IMR-90 (cell line): Measurements from ENCODE around the gene EYS. TPM values are rescaled to one million over a fixed set of nuclear protein-coding genes. Genes with fewer than 3 reads are reported as not detected.
A peak's percentile ranks its signal among the peaks of the same experiment; 100 is the strongest.
"Not testable (repeated sequence)": the region's sequence is repeated elsewhere in the genome, so short reads cannot be mapped to it uniquely, and the experiment has no call there.

ENCODE experiments used
- ATAC-seq: fragments of 200-7000 bp; cut with Tn5 transposase; 2 replicates; pipeline ENCODE4 v1.9.1; 2020; ENCODE audit warnings: low read depth, mild to moderate bottlenecking, moderate library complexity
- BruUV-seq: library from RNA; stranded (reverse); fragments of 400-500 nt; replicated peaks from 2 replicates; lab custom pipeline; 2021; lab: Mats Ljungman, UMichigan
- CTCF ChIA-PET: fragments of 300-600 bp; formaldehyde crosslinking; extraction: SDS; loops from one replicate; lab custom pipeline; 2021; ENCODE audit warnings: antibody characterized with exemption; lab: Yijun Ruan, JAX
- POLR2A ChIA-PET: fragments of 300-600 bp; sonication (Branson Sonifier 250); formaldehyde crosslinking; loops from one replicate; lab custom pipeline; 2022; ENCODE audit warnings: antibody characterized with exemption; ENCODE audit not compliant: unreplicated experiment; lab: Charles Lee
- DNase-seq: peaks from one replicate; pipeline ENCODE4 v3.0.0; 2013
- H2AFZ ChIP-seq: replicated peaks from 2 replicates; pipeline ENCODE3; 2013; ENCODE audit warnings: low read length, mild to moderate bottlenecking; ENCODE audit not compliant: poor library complexity
- H2AK5ac ChIP-seq: 2 replicates; pipeline ENCODE4 v1.6.1; 2013; ENCODE audit warnings: low read depth, low read length, inconsistent platforms
- H2AK9ac ChIP-seq: replicated peaks from 2 replicates; pipeline ENCODE3; 2013; ENCODE audit warnings: mild to moderate bottlenecking, low read depth, low read length, moderate library complexity; ENCODE audit not compliant: poor library complexity
- H2BK120ac ChIP-seq: 2 replicates; pipeline ENCODE4 v1.6.1; 2013; ENCODE audit warnings: low read depth, low read length, inconsistent platforms
- H2BK15ac ChIP-seq: 3 replicates; pipeline ENCODE4 v1.6.1; 2013; ENCODE audit warnings: low read depth, low read length, inconsistent platforms
- H2BK20ac ChIP-seq: 2 replicates; pipeline ENCODE4 v1.6.1; 2013; ENCODE audit warnings: low read depth, mild to moderate bottlenecking, inconsistent platforms, low read length, moderate library complexity
- H2BK5ac ChIP-seq: 2 replicates; pipeline ENCODE4 v1.6.1; 2013; ENCODE audit warnings: mild to moderate bottlenecking, low read depth, low read length, inconsistent platforms; ENCODE audit not compliant: poor library complexity, severe bottlenecking
- H3K14ac ChIP-seq: replicated peaks from 2 replicates; pipeline ENCODE4 v1.6.1; 2013; ENCODE audit warnings: low read depth, low read length, inconsistent platforms
- H3K18ac ChIP-seq: 2 replicates; pipeline ENCODE4 v1.6.1; 2013; ENCODE audit warnings: low read depth, low read length, control low read depth
- H3K23ac ChIP-seq: 2 replicates; pipeline ENCODE4 v1.6.1; 2013; ENCODE audit warnings: low read depth, low read length, inconsistent platforms
- H3K27ac ChIP-seq: 2 replicates; pipeline ENCODE4 v1.5.1; 2013; ENCODE audit warnings: mild to moderate bottlenecking, control low read depth, low read length; ENCODE audit not compliant: insufficient read depth
- H3K27me3 ChIP-seq: 2 replicates; pipeline ENCODE4 v1.6.1; 2013; ENCODE audit warnings: low read length; ENCODE audit not compliant: control insufficient read depth, insufficient read depth
- H3K36me3 ChIP-seq: 2 replicates; pipeline ENCODE4 v1.6.1; 2013; ENCODE audit warnings: low read length, mixed read lengths; ENCODE audit not compliant: control insufficient read depth, insufficient read depth
- H3K4ac ChIP-seq: 2 replicates; pipeline ENCODE4 v1.6.1; 2013; ENCODE audit warnings: low read depth, low read length, inconsistent platforms
- H3K4me1 ChIP-seq: 2 replicates; pipeline ENCODE4 v1.6.1; 2013; ENCODE audit warnings: low read length, mixed read lengths; ENCODE audit not compliant: control insufficient read depth, insufficient read depth
- H3K4me2 ChIP-seq: 2 replicates; pipeline ENCODE4 v1.6.1; 2013; ENCODE audit warnings: low read depth, mild to moderate bottlenecking, control low read depth, low read length, moderate library complexity
- H3K4me3 ChIP-seq: 2 replicates; pipeline ENCODE4 v1.5.1; 2013; ENCODE audit warnings: low read depth, mild to moderate bottlenecking, control low read depth, low read length, moderate library complexity; ENCODE audit not compliant: insufficient read depth
- H3K56ac ChIP-seq: 2 replicates; pipeline ENCODE4 v1.6.1; 2013; ENCODE audit warnings: low read length, inconsistent platforms; ENCODE audit not compliant: insufficient read depth; ENCODE audit errors: extremely low read depth
- H3K79me1 ChIP-seq, 2 experiments: 2 replicates each; pipeline ENCODE4 v1.6.1; 2013; ENCODE audit warnings: low read length in 2 of 2, inconsistent platforms in 1 of 2, low read depth in 1 of 2
- H3K9ac ChIP-seq: 2 replicates; pipeline ENCODE4 v1.6.1; 2013; ENCODE audit warnings: low read depth, low read length, control low read depth
- H3K9me1 ChIP-seq: 2 replicates; pipeline ENCODE4 v1.6.1; 2013; ENCODE audit warnings: low read length, inconsistent platforms; ENCODE audit not compliant: insufficient read depth
- H3K9me3 ChIP-seq: 2 replicates; pipeline ENCODE4 v1.6.1; 2013; ENCODE audit warnings: low read length; ENCODE audit not compliant: control insufficient read depth, insufficient read depth
- H4K20me1 ChIP-seq: 2 replicates; pipeline ENCODE4 v1.6.1; 2013; ENCODE audit warnings: low read length, inconsistent platforms; ENCODE audit not compliant: insufficient read depth
- H4K5ac ChIP-seq: 2 replicates; pipeline ENCODE4 v1.6.1; 2013; ENCODE audit warnings: mild to moderate bottlenecking, low read depth, low read length, control low read depth
- H4K8ac ChIP-seq, 2 experiments: 2 replicates each; pipeline ENCODE4 v1.6.1; 2013; ENCODE audit warnings: low read depth in 2 of 2, low read length in 2 of 2, control low read depth in 1 of 2, inconsistent platforms in 1 of 2
- H4K91ac ChIP-seq: 2 replicates; pipeline ENCODE4 v1.6.1; 2013; ENCODE audit warnings: low read depth, low read length, inconsistent platforms; ENCODE audit not compliant: insufficient read depth
- SMC3 ChIP-seq: fragments of 150-350 bp; IDR thresholded peaks from 2 replicates; pipeline ENCODE4 v1.6.1; 2016; ENCODE audit warnings: low read depth, mild to moderate bottlenecking, antibody characterized with exemption, low read length, moderate library complexity
- whole genome bisulfite sequencing, 2 experiments: methylation state at CpG; one replicate each; pipeline versions ENCODE4 v1.1.5 to v1.1.7; 2013; ENCODE audit warnings: missing lambda C conversion rate in 2 of 2; ENCODE audit not compliant: insufficient read length in 1 of 2; ENCODE audit errors: extremely low coverage in 2 of 2; 5-methylcytosine and 5-hydroxymethylcytosine counted together
- dilution Hi-C: fragments of 300-500 bp; cut with HindIII; formaldehyde crosslinking; loops from one replicate; pipeline ENCODE4 v1.14.3; 2018; ENCODE audit warnings: low sequenced_read_pairs; ENCODE audit not compliant: unreplicated experiment
- in situ Hi-C: fragments of 300-500 bp; cut with MboI; formaldehyde crosslinking; loops from 3 replicates; pipeline ENCODE4 v1.14.3; 2019; ENCODE audit warnings: low sequenced_read_pairs, inconsistent platforms, mixed read lengths
- intact Hi-C: fragments of 100-400 bp; cut with micrococcal nuclease; formaldehyde crosslinking; loops from 2 replicates; pipeline ENCODE4 v1.10.0; 2022
- polyA plus RNA-seq, 3 experiments: library from polyadenylated mRNA; depleted of rRNA; stranded (reverse); fragments of >200 nt; gene quantifications; 2 replicates each; pipeline ENCODE4 v1.2.3, GENCODE V29; 2012; ENCODE audit warnings: low replicate concordance in 1 of 3
- total RNA-seq: library from RNA; depleted of rRNA; stranded (reverse); fragments of >200 nt; gene quantifications from 2 replicates; pipeline ENCODE4 v1.2.3, GENCODE V29; 2012
- TF ChIP-seq, protein P1 (sequence below): conservative IDR thresholded peaks from 2 replicates; pipeline ENCODE4 v1.5.1; 2012; ENCODE audit warnings: mild to moderate bottlenecking, low read depth, low read length, improper control_type of control experiment

Gene EYS
- total and polyA plus RNA-seq, 2 of the 4 experiments (the other 2 are of a cell fraction): under 0.01 TPM; not detected in 1

DNA sequence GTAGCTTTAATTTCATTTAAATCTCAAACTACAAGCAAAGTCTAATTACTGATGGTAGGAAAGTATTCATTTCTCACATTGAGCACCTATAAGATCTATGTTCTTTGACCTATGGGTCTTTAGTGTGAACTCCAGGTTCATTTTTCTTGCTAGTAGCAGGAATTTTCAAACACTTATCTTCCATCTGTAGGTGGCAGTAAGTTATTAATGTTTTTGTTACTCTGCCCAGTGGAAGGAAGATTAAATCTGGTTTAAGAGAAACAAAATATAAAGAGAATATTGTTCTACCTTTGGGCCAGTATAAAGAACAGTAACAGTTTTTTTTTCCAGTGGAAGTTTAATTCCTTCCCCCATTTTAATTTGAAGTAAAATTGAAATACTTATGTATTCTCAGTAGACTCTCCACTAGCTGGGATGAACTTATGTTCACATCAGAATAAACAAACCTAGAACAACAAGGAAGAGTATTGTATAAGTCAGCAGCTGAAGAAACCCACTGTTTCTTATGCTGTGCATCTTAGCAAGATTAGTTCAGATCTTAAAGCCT lies 1743.2 kb downstream of the EYS start:
- BruUV-seq: no TSS peak
- no peak overlapping the region for H2AK9ac ChIP-seq
- H3K9ac ChIP-seq: no peak overlapping the region
- DNase-seq: no peak
- in situ Hi-C loops: no loop called here
- H3K9me1 ChIP-seq: no peaks in the 10 kb centered on the region
- intact Hi-C loops: no loop called here
- no peak overlapping the region for H4K8ac ChIP-seq
- H2BK20ac ChIP-seq: no peak overlapping the region
- H4K20me1 ChIP-seq: no peaks in the 10 kb centered on the region
- no peak overlapping the region for H4K91ac ChIP-seq
- no peaks in the 10 kb centered on the region for H3K36me3 ChIP-seq
- H3K79me1 ChIP-seq: no peaks in the 10 kb centered on the region
- no peak overlapping the region for H3K18ac ChIP-seq
- H3K27me3 ChIP-seq: no peaks in the 10 kb centered on the region
- H3K4me3 ChIP-seq: no peak overlapping the region
- no peak overlapping the region for H3K4ac ChIP-seq
- POLR2A ChIA-PET: no interaction called here
- no peak overlapping the region for H3K4me2 ChIP-seq
- no peaks in the 10 kb centered on the region for H3K4me1 ChIP-seq
- H2BK120ac ChIP-seq: no peak overlapping the region
- no peak overlapping the region for H2AFZ ChIP-seq
- no peak overlapping the region for H4K5ac ChIP-seq
- H3K23ac ChIP-seq: no peak overlapping the region
- CTCF ChIA-PET: no interaction called here
- dilution Hi-C loops: no loop called here
- H3K9me3 ChIP-seq: no peaks in the 10 kb centered on the region
- no peak overlapping the region for H3K27ac ChIP-seq
- ATAC-seq: no peak
- H2AK5ac ChIP-seq: no peak overlapping the region
- no peak overlapping the region for H3K14ac ChIP-seq
- no peak for TF ChIP-seq SMC3
- TF ChIP-seq, protein P1, sequence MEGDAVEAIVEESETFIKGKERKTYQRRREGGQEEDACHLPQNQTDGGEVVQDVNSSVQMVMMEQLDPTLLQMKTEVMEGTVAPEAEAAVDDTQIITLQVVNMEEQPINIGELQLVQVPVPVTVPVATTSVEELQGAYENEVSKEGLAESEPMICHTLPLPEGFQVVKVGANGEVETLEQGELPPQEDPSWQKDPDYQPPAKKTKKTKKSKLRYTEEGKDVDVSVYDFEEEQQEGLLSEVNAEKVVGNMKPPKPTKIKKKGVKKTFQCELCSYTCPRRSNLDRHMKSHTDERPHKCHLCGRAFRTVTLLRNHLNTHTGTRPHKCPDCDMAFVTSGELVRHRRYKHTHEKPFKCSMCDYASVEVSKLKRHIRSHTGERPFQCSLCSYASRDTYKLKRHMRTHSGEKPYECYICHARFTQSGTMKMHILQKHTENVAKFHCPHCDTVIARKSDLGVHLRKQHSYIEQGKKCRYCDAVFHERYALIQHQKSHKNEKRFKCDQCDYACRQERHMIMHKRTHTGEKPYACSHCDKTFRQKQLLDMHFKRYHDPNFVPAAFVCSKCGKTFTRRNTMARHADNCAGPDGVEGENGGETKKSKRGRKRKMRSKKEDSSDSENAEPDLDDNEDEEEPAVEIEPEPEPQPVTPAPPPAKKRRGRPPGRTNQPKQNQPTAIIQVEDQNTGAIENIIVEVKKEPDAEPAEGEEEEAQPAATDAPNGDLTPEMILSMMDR: 0 out of 2 replicates have a peak, but pooled peaks have one; percentile 5
- H2BK5ac ChIP-seq: no peak overlapping the region
- no peak overlapping the region for H3K56ac ChIP-seq
- no peak overlapping the region for H2BK15ac ChIP-seq

DNA sequence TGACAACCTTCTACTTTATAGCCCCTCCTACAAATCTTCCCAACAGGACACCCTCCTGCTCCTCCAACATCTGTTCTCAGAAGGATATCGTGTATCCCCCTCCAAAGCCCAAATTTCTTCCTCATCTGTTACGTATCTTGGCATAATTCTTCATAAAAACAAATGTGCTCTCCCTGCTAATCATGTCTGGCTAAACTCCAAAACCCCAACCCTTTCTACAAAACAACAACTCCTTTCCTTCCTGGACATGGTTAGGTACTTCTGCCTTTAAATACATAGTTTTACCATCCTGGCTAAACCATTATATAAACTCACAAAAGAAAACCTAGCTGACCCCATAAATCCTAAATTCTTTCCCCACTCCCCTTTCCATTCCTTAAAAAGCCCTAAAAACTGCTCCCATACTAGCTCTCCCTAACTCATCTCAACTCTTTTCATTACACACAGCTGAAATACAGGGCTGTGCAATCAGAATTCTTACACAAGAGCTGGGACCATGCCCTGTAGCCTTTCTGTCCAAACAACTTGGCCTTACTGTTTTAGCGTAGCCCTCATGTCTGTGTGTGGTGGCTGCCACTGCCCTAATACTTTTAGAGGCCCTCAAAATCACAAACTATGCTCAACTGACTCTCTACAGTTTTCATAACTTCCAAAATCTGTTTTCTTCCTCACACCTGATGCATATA lies 1753.5 kb downstream of the EYS start:
- BruUV-seq, in situ Hi-C loops, H3K4ac ChIP-seq: not testable (repeated sequence)

More for the DNA sequence above, 1753.5 kb downstream of the EYS start:
- H3K23ac ChIP-seq, H4K91ac ChIP-seq, H3K18ac ChIP-seq, H3K9me1 ChIP-seq, H3K36me3 ChIP-seq, H2AFZ ChIP-seq, H2BK20ac ChIP-seq, H4K8ac ChIP-seq, POLR2A ChIA-PET, H4K20me1 ChIP-seq, H2BK120ac ChIP-seq, H3K4me1 ChIP-seq, H3K4me3 ChIP-seq, H3K14ac ChIP-seq, H2BK5ac ChIP-seq, dilution Hi-C loops, H3K9ac ChIP-seq, H2BK15ac ChIP-seq, ATAC-seq, H2AK9ac ChIP-seq, H3K27me3 ChIP-seq, intact Hi-C loops, H2AK5ac ChIP-seq, H3K9me3 ChIP-seq, H3K27ac ChIP-seq, DNase-seq, H3K56ac ChIP-seq, H4K5ac ChIP-seq, H3K4me2 ChIP-seq, H3K79me1 ChIP-seq, CTCF ChIA-PET: not testable (repeated sequence)
- WGBS, 2 experiments: no CpG with 5 or more reads among the region's 3 CpGs
